Liver (tissue), 9 donors: ENCODE measurements around the gene CTAGE9. TPM values are rescaled to one million over a fixed set of nuclear protein-coding genes. Genes with fewer than 3 reads are reported as not detected.

Experiments
- DNase-seq: peaks from one replicate; pipeline ENCODE4 v3.0.0-alpha.2; 2017; ENCODE audit warnings: low spot score
- H3K27ac ChIP-seq, 2 donors: one replicate each; pipeline ENCODE4 v1.7.0; 2013; ENCODE audit warnings: inconsistent platforms in 2 of 2, low read length in 2 of 2, control low read depth in 1 of 2, low read depth in 1 of 2, mild to moderate bottlenecking in 1 of 2
- H3K27me3 ChIP-seq, 4 donors: one replicate each; pipeline versions ENCODE4 v1.6.1 to v1.7.0; 2013; ENCODE audit warnings: low read length in 3 of 4, inconsistent platforms in 1 of 4, mild to moderate bottlenecking in 1 of 4, moderate library complexity in 1 of 4; ENCODE audit not compliant: control insufficient read depth in 4 of 4, insufficient read depth in 4 of 4
- H3K36me3 ChIP-seq, 4 donors: one replicate each; pipeline versions ENCODE4 v1.6.1 to v1.7.0; 2013; ENCODE audit warnings: low read length in 3 of 4, mild to moderate bottlenecking in 3 of 4, low read depth in 1 of 4, moderate library complexity in 1 of 4; ENCODE audit not compliant: control insufficient read depth in 4 of 4, insufficient read depth in 3 of 4
- H3K4me1 ChIP-seq, 4 donors: one replicate each; pipeline versions ENCODE4 v1.6.1 to v1.7.0; 2013; ENCODE audit warnings: low read length in 3 of 4, mild to moderate bottlenecking in 3 of 4, moderate library complexity in 1 of 4; ENCODE audit not compliant: control insufficient read depth in 4 of 4, insufficient read depth in 4 of 4
- H3K4me3 ChIP-seq, 3 donors: one replicate each; pipeline versions ENCODE4 v1.6.1 to v1.7.0; 2013; ENCODE audit warnings: low read length in 3 of 3, control low read depth in 1 of 3, low read depth in 1 of 3, mild to moderate bottlenecking in 1 of 3
- H3K9ac ChIP-seq, 2 donors: one replicate each; pipeline ENCODE4 v1.7.0; 2013; ENCODE audit warnings: low read length in 2 of 2, mild to moderate bottlenecking in 2 of 2, moderate library complexity in 2 of 2, control low read depth in 1 of 2, low read depth in 1 of 2
- H3K9me3 ChIP-seq, 4 donors: one replicate each; pipeline versions ENCODE4 v1.6.1 to v1.7.0; 2013; ENCODE audit warnings: low read length in 3 of 4; ENCODE audit not compliant: control insufficient read depth in 4 of 4
- ATF3 ChIP-seq: IDR thresholded peaks from 2 replicates; pipeline ENCODE4 v1.6.1; 2016; ENCODE audit warnings: antibody characterized with exemption
- CTCF ChIP-seq: fragments of 150-350 bp; IDR thresholded peaks from 2 replicates; pipeline ENCODE4 v1.5.1; 2017; ENCODE audit warnings: improper control_type of control experiment, low read depth, low read length; ENCODE audit not compliant: missing input control
- EGR1 ChIP-seq, 2 donors: IDR thresholded peaks; 2 replicates each; pipeline ENCODE4 v1.6.1; 2016 to 2018; ENCODE audit warnings: antibody characterized with exemption in 2 of 2, low read depth in 2 of 2
- FOXA1 ChIP-seq: IDR thresholded peaks from 2 replicates; pipeline ENCODE4 v1.6.1; 2016; ENCODE audit warnings: antibody characterized with exemption
- GABPA ChIP-seq, 2 donors: IDR thresholded peaks in 1 of 2; conservative IDR thresholded peaks in 1 of 2; 2 replicates each; pipeline ENCODE4 v1.6.1; 2016; ENCODE audit warnings: antibody characterized with exemption in 2 of 2, mild to moderate bottlenecking in 1 of 2, moderate library complexity in 1 of 2
- HNF4A ChIP-seq, 2 donors: conservative IDR thresholded peaks; 2 replicates each; pipeline ENCODE4 v1.6.1; 2016; ENCODE audit warnings: antibody characterized with exemption in 2 of 2, mild to moderate bottlenecking in 2 of 2
- HNF4G ChIP-seq: IDR thresholded peaks from 2 replicates; pipeline ENCODE4 v1.6.1; 2016; ENCODE audit warnings: antibody characterized with exemption
- JUND ChIP-seq, 2 donors: IDR thresholded peaks; 2 replicates each; pipeline ENCODE4 v1.6.1; 2016; ENCODE audit warnings: antibody characterized with exemption in 2 of 2
- MAX ChIP-seq: IDR thresholded peaks from 2 replicates; pipeline ENCODE4 v1.6.1; 2016; ENCODE audit warnings: antibody characterized with exemption
- NR2F2 ChIP-seq: IDR thresholded peaks from 2 replicates; pipeline ENCODE4 v1.6.1; 2016; ENCODE audit warnings: antibody characterized with exemption
- RAD21 ChIP-seq, 2 donors: IDR thresholded peaks; 2 replicates each; pipeline ENCODE4 v1.6.1; 2016; ENCODE audit warnings: antibody characterized with exemption in 2 of 2, mild to moderate bottlenecking in 2 of 2
- REST ChIP-seq: IDR thresholded peaks from 2 replicates; pipeline ENCODE4 v1.6.1; 2016; ENCODE audit warnings: antibody characterized with exemption, mild to moderate bottlenecking
- RXRA ChIP-seq, 2 donors: IDR thresholded peaks; 2 replicates each; pipeline ENCODE4 v1.6.1; 2017 to 2018; ENCODE audit warnings: antibody characterized with exemption in 2 of 2, mild to moderate bottlenecking in 1 of 2
- SP1 ChIP-seq: IDR thresholded peaks from 2 replicates; pipeline ENCODE4 v1.6.1; 2018; ENCODE audit warnings: antibody characterized with exemption, mild to moderate bottlenecking
- YY1 ChIP-seq: IDR thresholded peaks from 2 replicates; pipeline ENCODE4 v1.6.1; 2016; ENCODE audit warnings: antibody characterized with exemption, mild to moderate bottlenecking
- whole genome bisulfite sequencing: extraction: QIAGEN DNeasy Blood & Tissue Kit; methylation state at CpG from one replicate; pipeline ENCODE4 v1.1.7; 2013; 5-methylcytosine and 5-hydroxymethylcytosine counted together
- polyA plus RNA-seq, 2 donors: library from polyadenylated mRNA; stranded (reverse) in 1 of 2; unstranded in 1 of 2; fragments of 200-250 nt in 1 of 2; fragments of >200 nt in 1 of 2; fragmentation: Nextera tagmentation in 1 of 2; extraction: Ambion mirVana in 1 of 2; gene quantifications; one replicate each; pipeline versions ENCODE4 v1.2.1 to v1.2.3, GENCODE V29; 2013 to 2015
- total RNA-seq, 2 donors: library from RNA; depleted of rRNA; stranded (reverse); fragments of >200 nt; gene quantifications; one replicate each; pipeline ENCODE4 v1.2.3, GENCODE V29; 2014
- donor health status: healthy.
- donor health status: healthy.
- donor health status: healthy.
- donor health status: healthy.
- donor health status: healthy.

The CTAGE9 gene
- total and polyA plus RNA-seq, 4 donors = not detected

- WGBS = 94% methylated on average over 2 of the region's 2 CpGs
- DNase-seq = no peak
- Histone ChIP-seq H3K27ac (no peak overlapping the region), H3K4me3 (no peak overlapping the region), H3K36me3 (no peaks in the 10 kb centered on the region), H3K9me3 (no peaks in the 10 kb centered on the region), H3K27me3 (no peaks in the 10 kb centered on the region), H3K4me1 (no peaks in the 10 kb centered on the region), H3K9ac (no peak overlapping the region)
- TF ChIP-seq YY1 = no peak
- TF ChIP-seq HNF4A (conservative IDR thresholded peaks at IDR 0.05) = no peak
- TF ChIP-seq GABPA (IDR thresholded peaks at IDR 0.05 in 1 of 2, conservative IDR thresholded peaks at IDR 0.05 in 1 of 2) = no peak
- no peak for TF ChIP-seq EGR1 (IDR thresholded peaks at IDR 0.05; ENCODE audit: low read depth in 2 of 2)
- no peak for TF ChIP-seq RXRA (IDR thresholded peaks at IDR 0.05)
- no peak for TF ChIP-seq HNF4G
- TF ChIP-seq REST = no peak
These were observed 37.6 kb downstream of the CTAGE9 start for GRCh38 chr6:131673184-131673583.

- no peaks in the 10 kb centered on the region for H3K9me3 ChIP-seq
- no peaks in the 10 kb centered on the region for H3K36me3 ChIP-seq
- H3K9ac ChIP-seq = no peak overlapping the region
- H3K4me3 ChIP-seq = no peak overlapping the region
- DNase-seq = no peak
- no peak overlapping the region for H3K27ac ChIP-seq
- WGBS = 85% methylated on average over 1 of the region's 1 CpG
- H3K4me1 ChIP-seq = no peaks in the 10 kb centered on the region
- TF ChIP-seq HNF4G = no peak
- TF ChIP-seq EGR1 (IDR thresholded peaks at IDR 0.05; ENCODE audit: low read depth in 2 of 2) = no peak
- no peaks in the 10 kb centered on the region for H3K27me3 ChIP-seq
These were observed 40.9 kb downstream of the CTAGE9 start for GRCh38 chr6:131669891-131670290.

GRCh38 chr6:131663578-131664165 lies 47.1 kb downstream of the CTAGE9 start:
- H3K9ac ChIP-seq = no peak overlapping the region
- H3K4me1 ChIP-seq = no peaks in the 10 kb centered on the region
- no peak overlapping the region for H3K27ac ChIP-seq
- WGBS = 96% methylated on average over 2 of the region's 2 CpGs
- H3K27me3 ChIP-seq = no peaks in the 10 kb centered on the region
- no peak overlapping the region for H3K4me3 ChIP-seq
- no peak for DNase-seq
- H3K9me3 ChIP-seq = no peaks in the 10 kb centered on the region
- no peaks in the 10 kb centered on the region for H3K36me3 ChIP-seq
- TF ChIP-seq HNF4G (no peak), GABPA (IDR thresholded peaks at IDR 0.05 in 1 of 2, conservative IDR thresholded peaks at IDR 0.05 in 1 of 2) (no peak), RAD21 (IDR thresholded peaks at IDR 0.05) (no peak), JUND (IDR thresholded peaks at IDR 0.05) (no peak), REST (no peak), EGR1 (IDR thresholded peaks at IDR 0.05; ENCODE audit: low read depth in 2 of 2) (no peak), HNF4A (conservative IDR thresholded peaks at IDR 0.05) (no peak), CTCF (no peak), ATF3 (no peak), MAX (no peak), NR2F2 (no peak), SP1 (no peak), YY1 (no peak), FOXA1 (no peak)
